SU-DHL-6 (cell line): ENCODE data around the gene ACOX1.

Source experiments
- H2AFZ ChIP-seq: fragments of 200-600 bp; sonication (generic); 2 replicates; pipeline ENCODE4 v1.6.1; 2014; ENCODE audit warnings: low read depth, mild to moderate bottlenecking, moderate library complexity, mixed read lengths, antibody characterized with exemption, low read length; ENCODE audit not compliant: severe bottlenecking
- H3F3A ChIP-seq: fragments of 200-600 bp; shearing (Covaris generic); 2 replicates; pipeline ENCODE4 v1.6.0; 2016; ENCODE audit warnings: antibody characterized with exemption, mild to moderate bottlenecking; ENCODE audit not compliant: insufficient read depth
- H3K27ac ChIP-seq: fragments of 200-600 bp; sonication (generic); 2 replicates; pipeline ENCODE4 v1.5.1; 2016; ENCODE audit warnings: low read depth, mild to moderate bottlenecking, low read length, moderate library complexity, mixed read lengths
- H3K27me3 ChIP-seq: fragments of 200-600 bp; sonication (generic), shearing (Covaris generic); 2 replicates; pipeline ENCODE4 v1.6.0; 2014; ENCODE audit warnings: mild to moderate bottlenecking, low read length
- H3K36me3 ChIP-seq: fragments of 200-600 bp; sonication (generic); 2 replicates; pipeline ENCODE4 v1.6.1; 2014; ENCODE audit warnings: mild to moderate bottlenecking, low read length, mixed read lengths
- H3K4me2 ChIP-seq: fragments of 300-600, 200-600 bp; shearing (Covaris generic), sonication (generic); 2 replicates; pipeline ENCODE4 v1.6.0; 2014; ENCODE audit warnings: low read length, low read depth, mild to moderate bottlenecking; ENCODE audit not compliant: poor library complexity, severe bottlenecking
- H3K4me3 ChIP-seq: fragments of 200-600 bp; sonication (generic); 2 replicates; pipeline ENCODE4 v1.5.1; 2014; ENCODE audit warnings: antibody characterized with exemption, low read length, mild to moderate bottlenecking, mixed read lengths; ENCODE audit not compliant: insufficient read depth, poor library complexity, severe bottlenecking
- H3K79me2 ChIP-seq: fragments of 200-600 bp; sonication (generic); 2 replicates; pipeline ENCODE4 v1.6.1; 2014; ENCODE audit warnings: mild to moderate bottlenecking, low read length, moderate library complexity; ENCODE audit not compliant: insufficient read depth
- H3K9ac ChIP-seq: fragments of 200-600 bp; sonication (generic); 2 replicates; pipeline ENCODE4 v1.7.0; 2014; ENCODE audit warnings: mild to moderate bottlenecking, low read length
- H3K9me2 ChIP-seq: fragments of 200-600 bp; sonication (generic); replicated peaks from 2 replicates; pipeline ENCODE4 v1.6.1; 2014; ENCODE audit warnings: low read length; ENCODE audit not compliant: insufficient read depth
- H3K9me3 ChIP-seq: fragments of 200-600 bp; sonication (generic); 2 replicates; pipeline ENCODE4 v1.6.1; 2014; ENCODE audit warnings: low read length, mixed read lengths; ENCODE audit not compliant: insufficient read depth
- H4K20me1 ChIP-seq: fragments of 200-600 bp; sonication (generic); 2 replicates; pipeline ENCODE4 v1.6.1; 2014; ENCODE audit warnings: low read depth, mild to moderate bottlenecking, antibody characterized with exemption, low read length, moderate library complexity, mixed read lengths
- EZH2phosphoT487 ChIP-seq: fragments of 200-600 bp; sonication (generic), shearing (Covaris generic); conservative IDR thresholded peaks from 2 replicates; pipeline ENCODE4 v1.6.1; 2018; ENCODE audit warnings: mild to moderate bottlenecking, antibody characterized with exemption, low read length, moderate library complexity, mixed read lengths
- TF ChIP-seq, protein P1 (sequence below): fragments of 200-600 bp; sonication (generic); IDR thresholded peaks from one replicate; pipeline ENCODE4 v1.5.1; 2017; ENCODE audit warnings: antibody characterized with exemption, mild to moderate bottlenecking, low read length, moderate library complexity; ENCODE audit not compliant: insufficient read depth, poor library complexity, severe bottlenecking

Gene ACOX1

DNA sequence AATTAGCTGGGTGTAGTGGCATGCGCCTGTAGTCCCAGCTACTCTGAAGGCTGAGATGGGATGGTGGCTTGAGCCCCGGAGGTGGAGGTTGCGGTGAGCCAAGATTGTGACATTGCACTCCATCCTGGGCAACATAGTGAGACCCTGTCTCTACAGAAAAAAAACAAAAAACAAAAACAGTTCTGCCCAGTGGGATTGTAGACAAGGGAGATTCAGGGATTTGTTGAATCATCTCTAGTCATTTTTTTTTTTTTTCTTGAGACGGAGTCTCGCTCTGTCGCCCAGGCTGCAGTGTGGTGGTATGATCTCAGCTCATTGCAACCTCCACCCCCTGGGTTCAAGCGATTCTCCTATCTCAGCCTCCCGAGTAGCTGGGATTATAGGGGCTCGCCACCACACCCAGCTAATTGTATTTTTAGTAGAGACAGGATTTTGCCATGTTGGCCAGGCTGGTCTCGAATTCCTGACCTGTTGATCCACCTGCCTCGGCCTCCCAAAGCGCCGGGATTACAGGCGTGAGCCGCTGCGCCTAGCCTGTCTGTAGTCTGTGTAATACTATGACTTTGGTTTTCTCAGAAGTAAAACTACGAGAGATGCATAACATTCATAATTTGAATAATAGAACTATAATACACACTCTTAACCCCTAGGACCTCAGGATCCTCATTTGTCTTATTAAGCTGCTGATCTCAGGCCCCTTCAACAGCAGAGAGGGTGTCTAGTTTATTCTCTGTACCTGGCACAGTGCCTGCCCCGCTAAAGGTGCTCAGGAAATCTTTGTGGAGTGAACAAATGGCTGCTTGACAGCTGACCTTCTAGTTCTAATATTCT lies 1.4 kb upstream of the ACOX1 start:
- Histone ChIP-seq H4K20me1 (no peaks in the 10 kb centered on the region), H3K36me3 (no peaks in the 10 kb centered on the region), H3F3A (0 out of 2 replicates have a peak, but pooled peaks cover 12% of the 10 kb centered on the region), H2AFZ (peak overlapping the region; percentile 92), H3K27ac (peak overlapping the region; percentile 81), H3K9me2 (no peaks in the 10 kb centered on the region), H3K4me3 (peak overlapping the region; percentile 100), H3K9ac (peak overlapping the region; percentile 97), H3K27me3 (no peaks in the 10 kb centered on the region), H3K79me2 (no peaks in the 10 kb centered on the region; the same call in 1 of the 2 replicates), H3K9me3 (no peaks in the 10 kb centered on the region), H3K4me2 (peak overlapping the region; percentile 78)
- no peak for TF ChIP-seq EZH2phosphoT487
- TF ChIP-seq, protein P1, sequence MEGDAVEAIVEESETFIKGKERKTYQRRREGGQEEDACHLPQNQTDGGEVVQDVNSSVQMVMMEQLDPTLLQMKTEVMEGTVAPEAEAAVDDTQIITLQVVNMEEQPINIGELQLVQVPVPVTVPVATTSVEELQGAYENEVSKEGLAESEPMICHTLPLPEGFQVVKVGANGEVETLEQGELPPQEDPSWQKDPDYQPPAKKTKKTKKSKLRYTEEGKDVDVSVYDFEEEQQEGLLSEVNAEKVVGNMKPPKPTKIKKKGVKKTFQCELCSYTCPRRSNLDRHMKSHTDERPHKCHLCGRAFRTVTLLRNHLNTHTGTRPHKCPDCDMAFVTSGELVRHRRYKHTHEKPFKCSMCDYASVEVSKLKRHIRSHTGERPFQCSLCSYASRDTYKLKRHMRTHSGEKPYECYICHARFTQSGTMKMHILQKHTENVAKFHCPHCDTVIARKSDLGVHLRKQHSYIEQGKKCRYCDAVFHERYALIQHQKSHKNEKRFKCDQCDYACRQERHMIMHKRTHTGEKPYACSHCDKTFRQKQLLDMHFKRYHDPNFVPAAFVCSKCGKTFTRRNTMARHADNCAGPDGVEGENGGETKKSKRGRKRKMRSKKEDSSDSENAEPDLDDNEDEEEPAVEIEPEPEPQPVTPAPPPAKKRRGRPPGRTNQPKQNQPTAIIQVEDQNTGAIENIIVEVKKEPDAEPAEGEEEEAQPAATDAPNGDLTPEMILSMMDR = no peak

DNA sequence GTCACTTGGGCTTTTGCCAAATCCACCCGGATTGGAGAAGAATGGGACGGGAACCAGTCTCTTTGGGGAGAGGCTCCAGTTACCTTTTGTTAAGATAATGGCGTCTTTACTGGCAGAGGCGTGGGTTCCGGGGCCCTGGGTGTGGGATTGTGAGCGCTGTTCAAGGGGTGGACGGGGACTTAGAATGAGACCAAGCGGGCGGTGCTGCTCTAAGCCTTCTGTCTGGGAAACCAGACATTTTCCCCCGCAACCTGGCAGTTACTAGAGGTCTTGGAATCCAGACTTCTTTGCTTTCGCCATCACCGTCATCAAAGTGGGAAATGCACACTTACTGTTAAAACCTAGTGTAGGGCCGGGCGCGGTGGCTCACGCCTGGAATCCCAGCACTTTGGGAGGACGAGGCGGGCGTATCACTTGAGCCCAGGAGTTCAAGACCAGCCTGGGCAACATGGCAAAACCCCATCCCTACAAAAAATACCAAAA lies 780 bp upstream of the ACOX1 start:
- Histone ChIP-seq H3K27me3 (no peaks in the 10 kb centered on the region), H3K36me3 (no peaks in the 10 kb centered on the region), H3F3A (0 out of 2 replicates have a peak, but pooled peaks cover 12% of the 10 kb centered on the region), H3K4me3 (peak overlapping the region; percentile 100), H3K9me3 (no peaks in the 10 kb centered on the region), H2AFZ (peak overlapping the region; percentile 92), H3K4me2 (peak overlapping the region; percentile 78), H3K79me2 (no peaks in the 10 kb centered on the region; the same call in 1 of the 2 replicates), H3K27ac (peak overlapping the region; percentile 81), H3K9me2 (no peaks in the 10 kb centered on the region), H3K9ac (peak overlapping the region; percentile 97), H4K20me1 (no peaks in the 10 kb centered on the region)
- TF ChIP-seq, protein P1 = no peak
- TF ChIP-seq EZH2phosphoT487 = no peak

DNA sequence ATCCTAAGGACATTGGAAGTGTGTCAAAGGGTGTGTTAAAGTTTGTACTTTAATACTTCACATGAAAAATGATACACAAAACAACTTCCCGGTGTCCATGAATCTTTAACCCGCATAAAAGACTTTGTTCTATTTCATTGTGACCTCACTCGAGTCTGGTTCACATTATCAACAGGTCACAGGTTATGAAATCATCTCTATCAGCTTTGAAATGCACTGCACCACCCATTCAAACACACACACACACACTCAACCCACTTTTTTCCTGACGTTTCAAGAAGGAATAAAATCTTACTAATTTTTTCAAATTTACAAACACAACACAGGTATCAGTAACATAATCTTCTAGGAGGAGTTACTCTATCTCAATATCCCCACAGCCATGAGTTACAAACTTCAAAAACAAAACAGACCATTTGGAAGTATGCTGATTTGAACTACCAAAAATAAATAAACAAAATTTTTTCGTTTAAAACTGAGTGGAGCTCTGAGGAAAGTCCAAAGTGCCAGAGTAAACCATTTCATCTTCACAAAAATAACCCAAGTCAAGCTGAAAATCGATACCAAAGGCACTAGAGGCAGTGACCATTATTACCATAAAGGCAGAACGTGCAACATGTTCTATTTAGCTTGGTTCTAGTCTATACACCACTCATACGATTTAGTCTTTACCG lies 2.7 kb downstream of the ACOX1 start:
- Histone ChIP-seq H3K36me3 (no peaks in the 10 kb centered on the region), H3F3A (0 out of 2 replicates have a peak, but pooled peaks cover 17% of the 10 kb centered on the region), H2AFZ (no peak overlapping the region), H3K9me3 (no peaks in the 10 kb centered on the region), H4K20me1 (no peaks in the 10 kb centered on the region), H3K4me3 (no peak overlapping the region), H3K4me2 (peak overlapping the region; percentile 20), H3K79me2 (no peaks in the 10 kb centered on the region; the same call in 1 of the 2 replicates), H3K27me3 (no peaks in the 10 kb centered on the region), H3K9me2 (no peaks in the 10 kb centered on the region), H3K27ac (no peak overlapping the region), H3K9ac (no peak overlapping the region)
- no peak for TF ChIP-seq EZH2phosphoT487
- TF ChIP-seq, protein P1 = no peak
